Measurements from ENCODE around the gene ATAD1.
"Not testable (repeated sequence)": the region's sequence is repeated elsewhere in the genome, so short reads cannot be mapped to it uniquely, and the experiment has no call there.

The ATAD1 gene

DNA sequence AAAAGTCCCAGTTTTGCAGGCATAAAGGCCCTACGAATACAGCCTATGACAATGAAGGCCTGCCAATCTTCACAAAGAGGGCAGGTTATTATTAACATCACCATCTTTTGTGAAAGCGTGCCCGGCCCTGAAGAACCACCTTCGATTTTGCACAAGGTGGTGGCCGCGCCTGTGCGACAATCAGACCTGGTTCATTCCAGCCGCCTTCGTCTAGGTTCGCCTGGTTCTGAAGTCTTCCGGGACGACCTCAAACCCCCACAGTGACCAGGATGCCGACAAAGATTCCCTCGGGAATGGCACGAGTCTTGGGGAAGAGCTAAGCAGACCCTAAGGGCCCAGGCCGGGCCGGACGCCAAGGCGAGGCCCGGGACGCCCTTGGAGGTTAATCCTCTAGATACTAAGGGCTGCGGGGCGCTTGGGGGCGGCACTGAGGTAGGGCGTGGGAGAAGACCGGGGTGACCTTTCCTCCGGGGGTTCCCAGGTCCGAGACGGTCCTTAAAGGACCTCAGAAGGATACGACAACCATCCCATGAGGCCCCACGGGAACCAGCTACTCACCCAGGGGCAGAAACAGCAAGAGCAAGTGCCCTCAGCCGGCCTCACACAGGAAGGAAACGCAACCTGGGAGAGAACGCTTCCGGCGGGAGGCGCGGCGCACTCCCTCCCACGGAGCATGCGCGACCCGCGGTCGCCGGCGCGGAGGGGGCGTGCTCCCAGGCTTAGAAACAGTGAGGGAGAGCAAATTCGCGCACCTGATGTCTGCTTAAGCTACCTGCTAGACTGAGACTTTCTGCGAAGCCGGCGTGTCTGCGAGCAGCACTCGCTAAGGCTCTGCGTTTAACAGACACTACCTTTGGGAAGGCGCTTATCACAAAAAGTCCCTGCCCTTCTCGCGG, at the start of gene ATAD1:
ATAD1 (minus strand) TSS at position 618 of the 896 bp plus-strand sequence. CDS start 3,627 bp downstream, outside the sequence.
- peak; percentile 55 to 78 (median 74) for DNase-seq

DNA sequence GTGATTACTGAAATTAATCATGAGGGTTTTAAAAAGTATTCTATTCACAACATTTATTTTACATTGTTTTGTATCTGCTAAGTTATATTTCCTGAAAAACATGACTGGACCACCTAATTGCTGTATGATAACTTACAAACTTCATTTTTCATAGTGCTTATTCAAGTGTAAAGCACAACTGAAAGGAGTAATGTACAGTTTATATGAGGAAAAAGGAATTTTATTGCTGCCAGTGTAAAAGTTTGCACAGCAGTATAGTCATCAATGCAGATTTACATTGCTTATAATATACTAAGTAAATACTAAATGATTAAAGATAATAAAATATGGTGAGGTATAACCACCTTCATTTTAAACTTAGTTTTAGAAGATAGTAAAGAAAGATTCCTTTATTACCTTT, 49.4 kb upstream of the ATAD1 start:
- DNase-seq: no peak

GRCh38 chr10:87866412-87866974, 48.5 kb upstream of the ATAD1 start:
- no peak for DNase-seq

- DNase-seq: no peak
These were observed 47.3 kb upstream of the ATAD1 start for GRCh38 chr10:87865241-87865881.

DNA sequence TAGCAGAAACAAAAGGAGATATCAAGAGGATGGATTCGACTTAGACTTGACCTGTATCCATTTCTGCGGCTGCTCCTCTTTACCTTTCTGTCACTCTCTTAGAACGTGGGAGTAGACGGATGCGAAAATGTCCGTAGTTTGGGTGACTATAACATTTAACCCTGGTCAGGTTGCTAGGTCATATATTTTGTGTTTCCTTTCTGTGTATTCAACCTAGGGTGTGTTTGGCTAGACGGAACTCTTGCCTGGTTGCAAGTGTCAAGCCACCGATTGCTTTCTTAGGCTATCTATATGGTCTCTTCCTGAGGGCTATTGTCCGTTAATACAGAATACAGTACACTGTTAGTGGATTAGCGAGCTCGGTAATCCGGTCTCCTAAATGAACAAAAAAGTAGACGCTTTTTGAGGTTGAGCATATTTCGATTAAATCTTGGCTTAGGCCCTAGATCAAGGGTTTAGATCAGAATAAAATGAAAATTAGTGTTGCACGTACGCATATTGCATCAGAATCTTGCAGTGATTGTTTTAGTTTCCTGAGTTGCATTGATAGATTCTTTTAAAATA, 46.6 kb upstream of the ATAD1 start:
- no peak for DNase-seq

- DNase-seq: not testable (repeated sequence)
These were observed 46.0 kb upstream of the ATAD1 start for GRCh38 chr10:87863951-87864495.

GRCh38 chr10:87863053-87863943, 45.3 kb upstream of the ATAD1 start, which contains the start of the genes KLLN and PTEN:
Gene KLLN, minus strand, starts transcription at chr10:87863533. Its CDS starts 1,046 bp downstream, at chr10:87862487.
Gene PTEN, plus strand, starts transcription at chr10:87863625. Its CDS starts 845 bp downstream, at chr10:87864470.
- DNase-seq: peak; percentile 53 to 71 (median 59)

- DNase-seq: peak; percentile 51 to 71 (median 68)
These were observed 44.6 kb upstream of the ATAD1 start for GRCh38 chr10:87862679-87863052.

DNA sequence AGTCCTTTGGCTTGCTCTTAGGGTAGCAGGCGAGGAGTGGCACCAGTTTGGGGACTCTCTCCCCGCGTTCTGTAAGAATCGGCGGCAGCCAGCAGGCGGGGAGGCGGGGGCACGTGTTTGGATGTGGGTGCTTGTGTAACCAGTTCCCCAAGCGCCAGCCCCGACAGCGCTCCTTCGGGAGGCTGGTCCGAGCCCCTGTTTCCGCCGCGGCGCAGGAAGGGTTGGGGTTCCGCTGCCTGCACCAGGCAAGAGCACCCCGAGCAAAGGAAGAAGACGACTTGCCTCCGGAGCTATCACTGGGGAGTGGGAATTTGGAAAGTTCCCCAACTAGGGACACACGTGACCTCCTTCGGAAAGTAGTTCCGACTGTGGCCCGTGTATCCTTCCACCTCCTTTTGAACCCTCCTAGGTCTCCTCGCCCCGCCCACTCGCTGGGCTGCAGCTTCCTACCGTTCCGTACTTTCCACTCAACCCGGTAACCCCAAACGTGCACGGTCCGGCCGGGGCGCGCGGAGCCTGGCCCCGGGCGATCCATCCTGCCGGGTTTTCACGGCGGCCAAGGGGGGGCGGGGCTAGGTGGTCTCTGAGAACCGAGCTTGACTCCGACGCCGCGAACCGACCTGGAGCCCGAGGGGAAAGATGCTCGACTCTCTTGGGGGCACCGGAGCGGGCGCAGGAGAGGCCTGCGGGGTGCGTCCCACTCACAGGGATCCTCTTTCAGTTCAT, 44.1 kb upstream of the ATAD1 start:
- peak; percentile 84 to 91 (median 88) for DNase-seq

- no peak for DNase-seq
These were observed 43.5 kb upstream of the ATAD1 start for GRCh38 chr10:87861566-87861952.

DNA sequence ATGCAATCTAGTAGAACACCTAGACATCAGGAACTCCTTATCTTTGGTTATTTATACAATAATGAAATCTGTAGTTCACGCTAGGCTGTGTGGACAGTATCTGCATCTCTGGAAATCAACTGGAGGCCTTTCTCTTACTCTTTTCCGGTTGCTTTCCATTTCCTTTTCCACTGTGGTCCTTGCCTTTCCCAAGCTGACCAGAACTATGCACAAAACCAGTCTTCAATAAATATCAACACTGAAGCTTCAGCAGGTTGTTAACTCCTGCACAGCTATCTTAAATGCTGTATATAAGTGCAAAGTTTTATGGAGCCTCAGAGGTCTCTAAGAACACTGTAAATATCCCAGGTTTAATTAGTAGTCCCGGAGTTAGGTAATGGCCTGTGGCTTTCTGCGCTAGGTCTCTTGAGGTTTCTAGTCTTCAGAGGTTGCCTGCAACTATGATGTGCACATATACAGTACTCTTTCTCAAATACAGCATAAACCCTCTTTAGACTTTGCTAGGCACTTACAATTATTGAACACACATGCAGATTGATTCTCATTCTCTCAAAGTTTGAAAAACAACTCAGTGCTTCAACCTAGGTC, 42.9 kb upstream of the ATAD1 start:
- no peak for DNase-seq

DNA sequence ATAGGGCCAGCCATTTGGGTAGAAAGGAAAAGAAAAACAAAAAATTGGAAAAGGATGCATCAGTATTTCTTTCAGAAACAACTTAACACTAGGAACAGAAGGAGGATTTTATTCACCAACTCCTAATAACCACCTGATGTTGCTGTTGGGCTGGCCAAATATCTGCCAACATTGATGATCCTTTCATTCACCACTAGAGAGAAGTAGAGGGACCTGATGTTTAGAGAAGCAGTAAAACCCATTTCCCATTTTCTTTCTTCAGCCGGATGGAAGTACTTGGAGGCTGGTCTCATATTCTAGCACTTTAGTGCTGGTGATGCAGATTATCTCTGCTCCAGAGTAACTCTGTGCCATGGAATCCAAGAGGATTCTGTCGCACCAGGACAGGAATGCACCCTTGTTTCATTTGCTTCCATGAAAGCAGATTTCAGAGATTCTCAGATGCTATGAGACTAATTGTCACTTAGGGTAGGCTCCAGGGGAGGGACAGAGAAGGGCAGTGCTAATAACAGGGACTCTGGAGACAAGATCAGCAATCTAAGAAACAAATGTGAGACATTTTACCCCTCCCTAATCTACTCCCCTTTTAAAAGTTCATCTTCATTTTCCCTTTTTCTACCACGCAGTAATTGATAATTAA, 42.2 kb upstream of the ATAD1 start:
- no peak for DNase-seq

- DNase-seq: not testable (repeated sequence)
These were observed 37.6 kb upstream of the ATAD1 start for GRCh38 chr10:87855665-87856064.

DNA sequence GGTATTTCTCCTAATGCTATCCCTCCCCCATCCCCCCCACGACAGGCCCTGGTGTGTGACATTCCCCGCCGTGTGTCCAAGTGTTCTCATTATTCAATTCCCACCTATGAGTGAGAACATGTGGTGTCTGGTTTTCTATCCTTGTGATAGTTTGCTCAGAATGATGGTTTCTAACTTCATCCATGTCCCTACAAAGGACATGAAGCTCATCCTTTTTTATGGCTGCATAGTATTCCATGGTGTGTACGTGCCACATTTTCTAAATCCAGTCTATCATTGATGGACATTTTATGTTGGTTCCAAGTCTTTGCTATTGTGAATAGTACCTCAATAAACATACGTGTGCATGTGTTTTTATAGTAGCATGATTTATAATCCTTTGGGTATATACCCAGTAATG, 37.2 kb upstream of the ATAD1 start:
- DNase-seq: not testable (repeated sequence)

DNA sequence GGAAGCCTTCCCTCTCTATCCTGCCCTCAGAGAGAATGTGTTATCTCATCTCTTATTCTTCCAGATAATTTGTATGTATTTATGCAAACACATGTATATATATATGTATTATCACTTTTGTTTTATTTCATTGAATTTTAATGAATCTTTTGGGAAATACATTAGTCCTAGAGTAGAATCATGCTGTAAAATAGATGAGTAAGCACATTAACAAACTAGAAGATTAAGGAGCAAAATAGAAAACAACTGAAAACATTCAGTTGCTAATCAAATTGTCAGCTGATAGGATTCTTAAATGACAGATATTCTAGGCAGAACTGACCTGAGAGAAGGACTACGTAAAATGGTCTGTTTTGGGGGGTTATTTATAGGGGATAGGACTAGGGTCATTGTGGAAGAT, 34.1 kb upstream of the ATAD1 start:
- DNase-seq: no peak

DNA sequence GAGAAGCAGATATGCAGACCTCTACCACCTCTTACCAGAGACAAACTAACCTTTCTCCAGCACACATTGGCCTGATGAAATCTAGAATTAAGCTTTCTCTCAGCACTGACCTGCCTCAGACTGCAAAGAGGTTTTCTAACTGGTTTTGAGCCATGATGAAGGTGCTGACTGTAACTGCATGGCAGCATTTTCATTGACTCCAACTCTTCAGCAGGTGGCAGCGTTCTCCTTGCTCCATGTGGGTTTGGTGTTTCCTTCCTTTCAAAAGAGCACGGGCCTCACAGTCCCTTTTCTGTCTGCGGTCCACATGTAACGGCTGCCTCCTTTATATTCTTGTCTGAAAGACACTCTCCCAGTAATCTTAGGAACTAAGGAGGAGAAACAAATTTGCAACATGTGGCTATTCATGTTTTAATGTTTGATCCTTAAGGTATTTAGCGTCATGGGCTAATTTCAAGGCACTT, 32.7 kb upstream of the ATAD1 start:
- peak in 1 of 4 experiments; percentile 8 for DNase-seq

DNA sequence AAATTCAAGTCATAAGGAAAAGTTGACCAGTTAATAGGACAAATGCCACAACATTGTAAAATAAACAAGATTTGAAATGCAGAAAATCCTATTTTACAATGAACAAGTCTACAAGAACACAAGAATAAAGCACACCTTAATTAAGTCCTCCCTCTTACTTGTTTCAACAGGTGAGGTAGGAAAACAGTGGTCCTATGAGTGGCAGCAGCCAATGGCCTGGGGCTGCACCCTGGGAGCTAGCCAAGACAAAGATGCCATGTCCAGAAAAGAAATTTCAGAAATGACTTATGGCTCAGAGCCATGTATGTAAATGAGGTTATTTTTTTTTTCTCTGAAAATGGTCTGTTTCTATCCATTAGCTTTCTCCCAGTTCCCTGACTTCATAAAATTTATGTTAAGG, 31.0 kb upstream of the ATAD1 start:
- DNase-seq: no peak

DNA sequence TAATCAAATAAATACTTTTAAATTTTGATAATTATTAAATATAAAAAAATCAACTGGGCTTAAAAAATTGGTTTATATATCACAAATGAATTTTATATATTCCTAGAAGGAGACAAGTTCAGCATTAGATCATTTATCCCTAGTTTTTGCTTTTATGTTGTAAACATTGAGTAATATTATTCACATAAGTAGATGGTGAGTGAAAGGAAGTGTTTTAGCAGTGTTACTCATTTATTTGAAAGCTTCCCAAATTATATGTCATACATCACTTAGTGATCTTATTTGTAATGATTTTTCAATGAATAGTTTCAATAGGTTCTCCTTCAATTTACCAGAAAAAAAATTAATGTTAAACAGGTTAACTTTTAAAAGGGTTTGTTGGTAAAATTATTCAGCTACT, 29.5 kb upstream of the ATAD1 start:
- DNase-seq: no peak

DNA sequence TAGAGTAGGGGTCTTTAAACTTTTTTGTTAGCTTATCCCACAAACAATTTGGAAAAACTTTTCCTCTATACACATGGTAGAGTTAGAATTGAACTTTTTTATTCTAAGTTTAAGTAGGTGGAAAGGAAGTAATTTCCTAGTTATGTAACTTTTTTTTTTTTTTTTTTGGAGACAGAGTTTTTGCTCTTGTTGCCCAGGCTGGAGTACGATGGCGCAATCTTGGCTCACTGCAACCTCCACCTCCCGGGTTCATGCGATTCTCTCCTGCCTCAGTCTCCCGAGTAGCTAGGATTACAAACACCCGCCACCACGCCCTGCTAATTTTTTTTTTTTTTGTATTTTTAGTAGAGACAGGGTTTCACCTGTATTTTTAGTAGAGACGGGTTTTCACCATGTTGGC, 28.7 kb upstream of the ATAD1 start:
- DNase-seq: not testable (repeated sequence)

DNA sequence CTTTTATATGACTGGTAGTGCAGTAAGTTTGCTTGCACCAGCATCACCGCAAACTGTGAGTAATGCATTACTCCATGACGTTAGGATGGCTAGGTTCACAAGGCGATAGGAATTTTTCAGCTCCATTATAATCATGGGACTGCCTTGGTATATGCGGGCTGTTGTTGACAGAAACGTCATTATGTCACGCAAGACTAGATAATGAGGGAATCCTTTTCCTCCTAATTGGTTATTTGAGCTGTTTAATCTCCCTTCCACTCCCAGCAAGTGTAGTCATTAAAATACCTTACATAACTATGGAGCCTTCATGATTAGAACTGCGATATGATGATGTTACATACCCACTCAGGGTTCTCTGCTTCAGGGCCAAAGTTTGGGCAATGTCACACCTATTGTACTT, 28.0 kb upstream of the ATAD1 start:
- no peak for DNase-seq

Measured in activated CD4-positive, CD25-positive, alpha-beta regulatory T cell (primary cell).